CD14-positive monocyte (primary cell): Measurements from ENCODE around the gene CXCL12. TPM values are rescaled to one million over a fixed set of nuclear protein-coding genes. Genes with fewer than 3 reads are reported as not detected.

ENCODE experiments used
- DNase-seq, 3 donors: peaks; one replicate each; pipeline ENCODE4 v3.0.0-alpha.2; 2011 to 2022
- H2AFZ ChIP-seq: 2 replicates; pipeline ENCODE4 v1.6.0; 2012; ENCODE audit warnings: mild to moderate bottlenecking, low read depth, low read length, inconsistent platforms; ENCODE audit not compliant: insufficient read depth, poor library complexity, severe bottlenecking
- H3K27ac ChIP-seq, 2 donors: 1 replicate in 1 of 2; 2 replicates in 1 of 2; pipeline ENCODE4 v1.5.1; 2012 to 2013; ENCODE audit warnings: low read length in 2 of 2, control low read depth in 1 of 2, inconsistent platforms in 1 of 2, low read depth in 1 of 2, mild to moderate bottlenecking in 1 of 2
- H3K27me3 ChIP-seq, 2 donors: one replicate each; pipeline versions ENCODE4 v1.6.0 to v1.6.1; 2011 to 2013; ENCODE audit warnings: low read length in 2 of 2; ENCODE audit not compliant: control insufficient read depth in 2 of 2, insufficient read depth in 2 of 2
- H3K36me3 ChIP-seq, 2 donors: replicated peaks in 1 of 2; 1 replicate in 1 of 2; 2 replicates in 1 of 2; pipeline versions ENCODE4 v1.5.1 to v1.6.1; 2012 to 2013; ENCODE audit warnings: low read length in 2 of 2, control low read depth in 1 of 2, inconsistent platforms in 1 of 2, mild to moderate bottlenecking in 1 of 2; ENCODE audit not compliant: insufficient read depth in 2 of 2, control insufficient read depth in 1 of 2
- H3K4me1 ChIP-seq, 2 donors: 1 replicate in 1 of 2; 2 replicates in 1 of 2; pipeline versions ENCODE4 v1.5.1 to v1.6.1; 2012 to 2013; ENCODE audit warnings: low read length in 2 of 2, control low read depth in 1 of 2, inconsistent platforms in 1 of 2, mild to moderate bottlenecking in 1 of 2, moderate library complexity in 1 of 2; ENCODE audit not compliant: insufficient read depth in 2 of 2, control insufficient read depth in 1 of 2
- H3K4me2 ChIP-seq: replicated peaks from 2 replicates; pipeline ENCODE3; 2012; ENCODE audit warnings: low read length, moderate library complexity, mild to moderate bottlenecking; ENCODE audit not compliant: poor library complexity, severe bottlenecking; ENCODE audit errors: extremely low read depth
- H3K4me3 ChIP-seq, 3 experiments: fragments of 200-600 bp in 1 of 3; sonication (generic) in 1 of 3; replicated peaks in 1 of 3; 1 replicate in 2 of 3; 2 replicates in 1 of 3; pipeline ENCODE4 v1.5.1; 2011 to 2013; ENCODE audit warnings: low read length in 3 of 3, mild to moderate bottlenecking in 3 of 3, control low read depth in 2 of 3, low read depth in 2 of 3, inconsistent platforms in 1 of 3, moderate library complexity in 1 of 3
- H3K79me2 ChIP-seq: 2 replicates; pipeline ENCODE4 v1.6.0; 2012; ENCODE audit warnings: mild to moderate bottlenecking, control low read depth, inconsistent platforms, low read length, moderate library complexity; ENCODE audit not compliant: insufficient read depth
- H3K9ac ChIP-seq: 2 replicates; pipeline ENCODE4 v1.6.0; 2017; ENCODE audit warnings: low read length, mild to moderate bottlenecking; ENCODE audit not compliant: insufficient read depth, poor library complexity, severe bottlenecking
- H3K9me3 ChIP-seq, 2 donors: replicated peaks in 1 of 2; 1 replicate in 1 of 2; 2 replicates in 1 of 2; pipeline versions ENCODE4 v1.5.1 to v1.6.1; 2012 to 2013; ENCODE audit warnings: low read length in 2 of 2, control low read depth in 1 of 2; ENCODE audit not compliant: control insufficient read depth in 1 of 2, insufficient read depth in 1 of 2
- H4K20me1 ChIP-seq: 2 replicates; pipeline ENCODE4 v1.6.0; 2012; ENCODE audit warnings: mild to moderate bottlenecking, low read length, control low read depth, moderate library complexity; ENCODE audit not compliant: insufficient read depth
- H3K27ac Mint-ChIP-seq, 7 donors: one replicate each; pipeline ENCODE4 v1.8.0; 2020; ENCODE audit warnings: mild to moderate bottlenecking in 7 of 7, mixed read lengths in 7 of 7, moderate library complexity in 6 of 7, inconsistent platforms in 2 of 7
- H3K27me3 Mint-ChIP-seq, 3 donors: one replicate each; pipeline ENCODE4 v1.8.0; 2021 to 2022; ENCODE audit warnings: low read depth in 3 of 3, mild to moderate bottlenecking in 3 of 3, mixed read lengths in 3 of 3, moderate library complexity in 3 of 3, inconsistent platforms in 1 of 3
- H3K36me3 Mint-ChIP-seq, 2 donors: one replicate each; pipeline ENCODE4 v1.8.0; 2020; ENCODE audit warnings: mixed read lengths in 2 of 2, inconsistent platforms in 1 of 2, mild to moderate bottlenecking in 1 of 2
- H3K4me1 Mint-ChIP-seq: one replicate; pipeline ENCODE4 v1.8.0; 2020; ENCODE audit warnings: mild to moderate bottlenecking, mixed read lengths
- H3K4me3 Mint-ChIP-seq, 2 donors: one replicate each; pipeline ENCODE4 v1.8.0; 2020; ENCODE audit warnings: mild to moderate bottlenecking in 2 of 2, mixed read lengths in 2 of 2, moderate library complexity in 1 of 2
- H3K9me3 Mint-ChIP-seq, 7 donors: one replicate each; pipeline ENCODE4 v1.8.0; 2020 to 2022; ENCODE audit warnings: mixed read lengths in 7 of 7, mild to moderate bottlenecking in 6 of 7, moderate library complexity in 6 of 7, inconsistent platforms in 2 of 7
- CTCF ChIP-seq: fragments of 200-600 bp; IDR thresholded peaks from one replicate; pipeline ENCODE4 v1.8.0; 2022; ENCODE audit warnings: antibody characterized with exemption, mild to moderate bottlenecking
- WGBS: methylation state at CpG from one replicate; pipeline ENCODE4 v1.1.5; 2013; ENCODE audit warnings: missing lambda C conversion rate; ENCODE audit not compliant: insufficient coverage; 5-methylcytosine and 5-hydroxymethylcytosine counted together
- intact Hi-C, 2 donors: fragments of 100-400 bp; cut with micrococcal nuclease; formaldehyde crosslinking; loops; one replicate each; pipeline versions ENCODE4 v1.15.0 to v1.15.1; 2023
- polyA plus RNA-seq, 3 donors: library from polyadenylated mRNA; depleted of rRNA in 1 of 3; unstranded in 2 of 3; stranded (reverse) in 1 of 3; fragments of 300-500 nt in 2 of 3; fragments of >200 nt in 1 of 3; fragmentation: Illumina TruSeq in 2 of 3; gene quantifications; 1 replicate in 2 of 3; 2 replicates in 1 of 3; pipeline ENCODE4 v1.2.3, GENCODE V29; 2012 to 2021

The CXCL12 gene
- polyA plus RNA-seq, 3 donors, result 0.21 TPM; not detected in 2

GRCh38 chr10:44399659-44400451 is 15.0 kb upstream of the CXCL12 start:
- no peaks in the 10 kb centered on the region for H3K9me3 ChIP-seq
- H3K36me3 Mint-ChIP-seq, result no peaks in the 10 kb centered on the region
- H3K4me3 ChIP-seq, result no peak overlapping the region
- no peak for TF ChIP-seq CTCF
- no peak overlapping the region for H3K27ac Mint-ChIP-seq
- H3K36me3 ChIP-seq, result no peaks in the 10 kb centered on the region
- no peaks in the 10 kb centered on the region for H3K4me1 ChIP-seq
- no peak overlapping the region for H3K4me2 ChIP-seq
- H3K9ac ChIP-seq, result no peak overlapping the region
- 76% methylated on average over 4 of the region's 6 CpGs for WGBS
- DNase-seq, result no peak
- H4K20me1 ChIP-seq, result no peaks in the 10 kb centered on the region
- no peaks in the 10 kb centered on the region for H3K4me1 Mint-ChIP-seq
- intact Hi-C loops, result no loop called here
- H3K27me3 ChIP-seq, result peaks cover 0 to 2% of the 10 kb centered on the region in 2 donors
- no peak overlapping the region for H2AFZ ChIP-seq
- peaks cover 10 to 18% (median 11%) of the 10 kb centered on the region in 3 donors for H3K27me3 Mint-ChIP-seq
- no peaks in the 10 kb centered on the region for H3K79me2 ChIP-seq
- H3K27ac ChIP-seq, result no peak overlapping the region
- peak overlapping the region; percentile 6 to 59 for H3K4me3 Mint-ChIP-seq
- peaks cover 0 to 2% (median 0%) of the 10 kb centered on the region in 7 donors for H3K9me3 Mint-ChIP-seq

- Mint-ChIP-seq H3K4me3 (no peak overlapping the region), H3K27ac (no peak overlapping the region), H3K4me1 (no peaks in the 10 kb centered on the region), H3K27me3 (peaks cover 10 to 18% (median 10%) of the 10 kb centered on the region in 3 donors), H3K9me3 (no peaks in the 10 kb centered on the region), H3K36me3 (no peaks in the 10 kb centered on the region)
- Histone ChIP-seq H3K9ac (no peak overlapping the region), H3K4me2 (no peak overlapping the region), H2AFZ (no peak overlapping the region), H3K27ac (no peak overlapping the region), H3K27me3 (peaks cover under 1 to 2% of the 10 kb centered on the region in 2 donors), H3K36me3 (no peaks in the 10 kb centered on the region), H3K4me3 (no peak overlapping the region), H4K20me1 (no peaks in the 10 kb centered on the region), H3K4me1 (no peaks in the 10 kb centered on the region), H3K79me2 (no peaks in the 10 kb centered on the region), H3K9me3 (no peaks in the 10 kb centered on the region)
- no peak for TF ChIP-seq CTCF
- intact Hi-C loops, result no loop called here
- no peak for DNase-seq
- WGBS, result 75% methylated on average over 12 of the region's 15 CpGs
Measured at GRCh38 chr10:44398747-44399658, 14.1 kb upstream of the CXCL12 start.
